Vagina (tissue), 2 donors: Measurements from ENCODE around the gene ZNF516. TPM values are rescaled to one million over a fixed set of nuclear protein-coding genes. Genes with fewer than 3 reads are reported as not detected.

Experiments
- DNase-seq, 2 donors: peaks; one replicate each; pipeline ENCODE4 v3.0.0-alpha.2; 2017; ENCODE audit errors: extremely low spot score in 2 of 2
- H3K27ac ChIP-seq: fragments of 200-600 bp; sonication (generic); one replicate; pipeline ENCODE4 v1.5.1; 2019
- H3K27me3 ChIP-seq: fragments of 200-600 bp; sonication (generic); one replicate; pipeline ENCODE4 v1.5.1; 2019
- H3K36me3 ChIP-seq, 2 donors: fragments of 200-600 bp; sonication (generic); one replicate each; pipeline ENCODE4 v1.5.1; 2017 to 2019
- H3K4me1 ChIP-seq: fragments of 200-600 bp; sonication (generic); one replicate; pipeline ENCODE4 v1.5.1; 2019
- H3K4me3 ChIP-seq, 2 donors: fragments of 200-600 bp; sonication (generic); 1 replicate in 1 of 2; 2 replicates in 1 of 2; pipeline ENCODE4 v1.5.1; 2016 to 2019
- H3K9me3 ChIP-seq: fragments of 200-600 bp; sonication (generic); one replicate; pipeline ENCODE4 v1.5.1; 2019
- CTCF ChIP-seq, 3 experiments: fragments of 450-650 bp in 2 of 3; fragments of 200-600 bp in 1 of 3; sonication (generic) in 1 of 3; IDR thresholded peaks; one replicate each; pipeline ENCODE4 v1.5.1; 2017 to 2019; ENCODE audit warnings: antibody characterized with exemption in 3 of 3, mild to moderate bottlenecking in 2 of 3, moderate library complexity in 2 of 3
- POLR2A ChIP-seq, 2 donors: fragments of 450-650 bp; IDR thresholded peaks; one replicate each; pipeline ENCODE4 v1.6.1; 2017; ENCODE audit warnings: antibody characterized with exemption in 2 of 2, mild to moderate bottlenecking in 2 of 2, moderate library complexity in 2 of 2
- POLR2AphosphoS5 ChIP-seq, 2 donors: sonication (generic); formaldehyde crosslinking; IDR thresholded peaks; one replicate each; pipeline ENCODE4 v1.9.0; 2017; ENCODE audit warnings: antibody characterized with exemption in 2 of 2, mild to moderate bottlenecking in 2 of 2, low read depth in 1 of 2; ENCODE audit not compliant: insufficient read depth in 1 of 2
- intact Hi-C: fragments of 100-400 bp; cut with DNase I; formaldehyde crosslinking; loops from one replicate; pipeline ENCODE4 v1.15.1; 2023
- total RNA-seq: library from RNA; depleted of rRNA; stranded (reverse); fragments of >200 nt; gene quantifications from one replicate; pipeline ENCODE4 v1.2.3, GENCODE V29; 2016

Gene ZNF516
- total RNA-seq, 1 donor from 2014 or later, result 46.4 TPM

DNA sequence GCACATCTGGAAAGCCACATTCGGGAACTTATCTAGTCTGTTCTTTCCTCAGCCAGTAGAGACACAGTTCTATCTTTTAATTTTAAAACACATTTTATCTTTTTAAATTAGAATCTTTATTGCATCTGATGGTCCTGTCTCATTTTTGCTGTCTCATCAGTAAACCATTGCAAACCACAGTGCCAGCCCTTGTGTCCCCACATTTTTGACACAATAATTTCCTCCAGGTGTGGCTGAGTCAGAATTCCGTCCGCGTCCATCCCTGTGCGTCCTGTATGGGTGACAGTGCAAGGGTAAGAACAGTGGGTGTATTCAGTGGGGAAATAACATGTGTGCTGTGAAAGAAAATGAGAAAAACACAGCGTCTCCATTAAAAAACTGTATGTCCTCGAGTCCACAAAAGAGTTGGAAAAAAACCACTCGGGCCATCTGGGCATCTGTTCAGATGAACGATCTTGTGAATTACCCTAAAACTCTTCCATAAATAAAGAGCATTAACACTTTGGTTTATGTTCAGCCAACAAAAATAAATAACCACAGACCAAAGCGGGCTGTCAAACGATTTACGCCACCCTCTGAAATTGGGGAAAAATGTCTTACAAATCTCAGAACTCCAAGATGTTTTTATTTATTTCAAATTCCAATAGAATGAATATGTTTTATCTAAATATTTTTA, 137.3 kb downstream of the ZNF516 start:
- H3K27ac ChIP-seq, result no peak overlapping the region
- no peak overlapping the region for H3K4me3 ChIP-seq
- H3K4me1 ChIP-seq, result peaks cover 11% of the 10 kb centered on the region
- H3K9me3 ChIP-seq, result no peaks in the 10 kb centered on the region
- intact Hi-C loops, result no loop called here
- H3K36me3 ChIP-seq, result peaks cover 0 to 13% of the 10 kb centered on the region in 2 donors
- TF ChIP-seq CTCF (IDR thresholded peaks at IDR 0.05) (no peak), POLR2A (IDR thresholded peaks at IDR 0.05) (no peak), POLR2AphosphoS5 (IDR thresholded peaks at IDR 0.05; ENCODE audit: insufficient read depth in 1 of 2, low read depth in 1 of 2) (no peak)
- no peaks in the 10 kb centered on the region for H3K27me3 ChIP-seq
- peak in 1 of 2 donors; percentile 58 for DNase-seq

DNA sequence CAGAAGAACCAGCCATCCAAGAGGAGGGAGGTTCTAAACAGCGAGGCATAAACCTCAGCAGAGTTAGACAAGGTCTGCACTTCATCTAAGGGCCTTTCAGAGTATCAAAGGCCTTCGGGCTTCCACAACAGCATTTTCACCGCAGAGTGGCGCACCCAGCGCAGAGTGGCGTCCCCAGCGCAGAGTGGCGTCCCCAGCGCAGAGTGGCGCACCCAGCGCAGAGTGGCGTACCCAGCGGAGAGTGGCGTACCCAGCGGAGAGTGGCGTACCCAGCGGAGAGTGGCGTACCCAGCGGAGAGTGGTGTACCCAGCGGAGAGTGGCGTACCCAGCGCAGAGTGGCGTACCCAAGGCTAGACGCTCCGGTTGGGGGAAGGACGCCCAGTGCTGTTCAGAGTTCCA, 137.9 kb downstream of the ZNF516 start:
- intact Hi-C loops, result no loop called here
- TF ChIP-seq POLR2AphosphoS5 (IDR thresholded peaks at IDR 0.05; ENCODE audit: insufficient read depth in 1 of 2, low read depth in 1 of 2) (no peak), CTCF (IDR thresholded peaks at IDR 0.05) (no peak), POLR2A (IDR thresholded peaks at IDR 0.05) (no peak)
- no peaks in the 10 kb centered on the region for H3K9me3 ChIP-seq
- H3K36me3 ChIP-seq, result peaks cover 0 to 13% of the 10 kb centered on the region in 2 donors
- H3K4me3 ChIP-seq, result no peak overlapping the region
- H3K4me1 ChIP-seq, result peaks cover 10% of the 10 kb centered on the region
- peak in 1 of 2 donors; percentile 13 for DNase-seq
- no peaks in the 10 kb centered on the region for H3K27me3 ChIP-seq
- H3K27ac ChIP-seq, result no peak overlapping the region

DNA sequence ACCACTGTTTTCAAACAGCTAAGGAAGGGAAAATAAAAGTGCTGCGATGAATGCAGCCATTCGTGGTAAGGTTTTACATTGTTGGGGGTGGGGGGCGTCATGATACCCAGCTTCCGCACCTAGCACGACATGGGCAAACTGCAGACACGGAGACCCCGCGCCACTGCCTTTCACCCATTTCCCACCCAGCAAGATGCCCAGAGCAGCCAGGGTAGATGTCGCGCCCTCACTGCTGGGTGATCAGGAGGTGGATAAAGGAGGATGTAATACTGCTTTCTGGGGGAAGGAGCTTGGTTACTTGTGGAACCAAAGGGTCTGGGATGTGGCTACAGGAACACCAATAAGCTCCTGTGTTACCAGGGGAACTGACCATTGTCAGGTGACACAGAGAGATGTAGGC, 138.4 kb downstream of the ZNF516 start:
- TF ChIP-seq CTCF (IDR thresholded peaks at IDR 0.05), result no peak
- TF ChIP-seq POLR2A (IDR thresholded peaks at IDR 0.05), result no peak
- TF ChIP-seq POLR2AphosphoS5 (IDR thresholded peaks at IDR 0.05; ENCODE audit: insufficient read depth in 1 of 2, low read depth in 1 of 2), result no peak
- intact Hi-C loops, result no loop called here
- Histone ChIP-seq H3K9me3 (no peaks in the 10 kb centered on the region), H3K4me3 (no peak overlapping the region), H3K27ac (no peak overlapping the region), H3K36me3 (peaks cover 0 to 11% of the 10 kb centered on the region in 2 donors), H3K4me1 (peaks cover 15% of the 10 kb centered on the region), H3K27me3 (no peaks in the 10 kb centered on the region)
- peak in 1 of 2 donors; percentile 70 for DNase-seq

DNA sequence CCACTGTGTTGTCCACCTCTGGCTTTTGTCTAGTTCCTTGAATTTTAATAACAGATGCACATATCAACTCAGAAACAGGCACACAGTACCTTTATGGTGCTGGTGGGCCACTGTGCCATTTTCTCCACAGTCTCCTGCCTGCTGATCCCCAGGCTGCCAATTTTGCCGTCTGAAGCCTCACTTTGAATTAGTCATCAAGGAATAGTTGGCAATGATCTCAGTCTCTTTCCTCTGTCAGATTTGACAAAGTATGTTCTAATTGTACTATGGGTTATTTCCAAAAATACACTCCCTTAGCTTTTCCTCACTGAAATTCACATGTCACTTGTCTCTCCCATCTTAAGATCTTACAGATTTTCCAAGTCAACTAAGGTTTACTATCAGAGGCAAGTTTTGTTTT, 140.7 kb downstream of the ZNF516 start:
- Histone ChIP-seq H3K27ac (no peak overlapping the region), H3K4me3 (no peak overlapping the region), H3K27me3 (no peaks in the 10 kb centered on the region), H3K4me1 (peaks cover 19% of the 10 kb centered on the region), H3K36me3 (no peaks in the 10 kb centered on the region), H3K9me3 (no peaks in the 10 kb centered on the region)
- DNase-seq, result peak in 1 of 2 donors; percentile 67
- TF ChIP-seq POLR2AphosphoS5 (IDR thresholded peaks at IDR 0.05; ENCODE audit: insufficient read depth in 1 of 2, low read depth in 1 of 2) (no peak), CTCF (IDR thresholded peaks at IDR 0.05) (no peak), POLR2A (IDR thresholded peaks at IDR 0.05) (no peak)
- intact Hi-C loops, result no loop called here

DNA sequence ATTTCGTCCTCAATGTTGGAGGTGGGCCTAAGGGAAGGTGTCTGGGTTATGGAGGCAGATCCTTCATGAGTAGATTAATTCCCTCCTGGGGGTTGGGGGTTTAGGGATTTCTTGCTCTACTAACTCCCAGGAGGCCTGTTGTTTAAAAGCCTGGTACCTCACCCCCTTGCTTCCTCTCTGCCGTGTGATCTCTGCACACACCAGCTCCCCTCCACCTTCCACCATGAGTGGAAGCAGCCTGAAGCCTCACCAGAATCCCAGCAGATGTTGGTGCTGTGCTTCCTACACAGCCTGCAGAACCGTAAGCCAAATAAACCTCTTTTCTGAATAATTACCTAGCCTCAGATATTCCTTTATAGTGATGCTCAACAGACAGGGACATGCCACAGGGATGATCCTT, 141.5 kb downstream of the ZNF516 start:
- H3K9me3 ChIP-seq, result no peaks in the 10 kb centered on the region
- H3K4me3 ChIP-seq, result no peak overlapping the region
- no peak for DNase-seq
- intact Hi-C loops, result no loop called here
- no peaks in the 10 kb centered on the region for H3K36me3 ChIP-seq
- peaks cover 28% of the 10 kb centered on the region for H3K4me1 ChIP-seq
- TF ChIP-seq CTCF (IDR thresholded peaks at IDR 0.05) (no peak), POLR2AphosphoS5 (IDR thresholded peaks at IDR 0.05; ENCODE audit: insufficient read depth in 1 of 2, low read depth in 1 of 2) (no peak), POLR2A (IDR thresholded peaks at IDR 0.05) (no peak)
- H3K27ac ChIP-seq, result no peak overlapping the region
- H3K27me3 ChIP-seq, result no peaks in the 10 kb centered on the region
